Left renal cortex interstitium (tissue), 4 donors: Measurements from ENCODE around the gene CYP2S1. TPM values are rescaled to one million over a fixed set of nuclear protein-coding genes. Genes with fewer than 3 reads are reported as not detected.

Experiments
- DNase-seq, 4 donors: peaks; one replicate each; pipeline ENCODE4 v3.0.0-alpha.2; 2013; ENCODE audit warnings: low read depth in 4 of 4, low spot score in 2 of 4, missing footprints in 1 of 4
- polyA plus RNA-seq, 4 donors: library from polyadenylated mRNA; unstranded; fragments of 120-200 nt; gene quantifications; one replicate each; pipeline ENCODE4 v1.2.1, GENCODE V29; 2013; ENCODE audit not compliant: insufficient read length in 4 of 4

The CYP2S1 gene
- polyA plus RNA-seq, 4 donors, result 0.32 to 0.52 (median 0.41) TPM

DNA sequence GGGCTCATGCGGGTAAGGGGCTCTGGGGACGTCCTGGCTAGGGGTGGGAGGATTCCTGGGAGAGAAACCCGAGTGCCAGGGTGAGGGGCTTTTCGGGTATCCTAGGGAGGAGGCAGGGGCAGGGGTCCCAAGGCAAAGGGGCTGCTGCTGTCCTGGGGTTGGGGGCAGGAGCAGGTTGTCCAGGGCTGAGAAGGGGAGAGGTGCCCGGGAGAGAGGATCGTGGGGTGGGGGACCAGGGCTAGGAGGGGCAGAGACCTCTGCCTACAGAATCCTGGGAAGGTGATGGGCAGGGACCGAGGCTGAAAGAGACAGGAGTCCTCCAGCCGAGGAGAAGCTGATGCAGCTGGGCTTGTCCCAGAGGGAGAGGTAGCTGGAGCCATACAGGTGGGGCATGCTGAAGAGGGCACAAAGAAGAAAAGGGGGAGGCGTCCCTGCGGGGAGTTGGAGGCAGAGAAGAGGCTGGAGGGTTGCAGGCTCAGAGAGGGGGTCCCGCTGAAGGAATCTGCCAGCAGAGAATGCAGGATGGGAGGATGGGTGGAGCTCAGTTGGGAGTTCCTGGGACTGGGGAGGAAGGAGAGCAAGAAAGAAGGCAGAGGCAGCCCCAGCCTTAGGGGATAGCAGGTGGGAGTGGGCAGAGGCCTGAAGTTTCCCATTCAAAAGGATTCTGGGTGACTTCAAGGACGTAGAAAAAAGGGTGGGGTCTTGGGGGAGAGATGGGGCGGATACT is 574 bp downstream of the CYP2S1 start:
- DNase-seq, result no peak

DNA sequence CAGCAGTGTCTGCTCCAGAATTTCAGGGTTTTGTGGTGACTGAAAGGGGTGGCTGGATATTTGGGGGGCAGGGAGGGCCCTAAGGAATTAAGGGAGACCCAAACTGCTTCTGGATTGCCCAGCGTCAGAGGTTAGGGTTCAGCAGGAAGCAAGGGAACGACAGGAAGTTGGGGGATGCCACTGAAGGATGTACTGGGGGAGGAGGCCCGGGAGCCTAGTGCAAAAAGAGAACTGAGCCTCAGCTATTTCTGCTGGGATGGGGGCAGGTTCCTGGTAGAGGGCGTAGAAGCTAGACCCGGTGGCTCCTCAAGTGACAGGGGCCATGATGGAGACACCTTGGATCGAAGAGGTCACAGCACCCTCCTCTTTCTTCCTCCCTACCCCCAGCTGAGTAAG is 1.1 kb downstream of the CYP2S1 start:
- no peak for DNase-seq

DNA sequence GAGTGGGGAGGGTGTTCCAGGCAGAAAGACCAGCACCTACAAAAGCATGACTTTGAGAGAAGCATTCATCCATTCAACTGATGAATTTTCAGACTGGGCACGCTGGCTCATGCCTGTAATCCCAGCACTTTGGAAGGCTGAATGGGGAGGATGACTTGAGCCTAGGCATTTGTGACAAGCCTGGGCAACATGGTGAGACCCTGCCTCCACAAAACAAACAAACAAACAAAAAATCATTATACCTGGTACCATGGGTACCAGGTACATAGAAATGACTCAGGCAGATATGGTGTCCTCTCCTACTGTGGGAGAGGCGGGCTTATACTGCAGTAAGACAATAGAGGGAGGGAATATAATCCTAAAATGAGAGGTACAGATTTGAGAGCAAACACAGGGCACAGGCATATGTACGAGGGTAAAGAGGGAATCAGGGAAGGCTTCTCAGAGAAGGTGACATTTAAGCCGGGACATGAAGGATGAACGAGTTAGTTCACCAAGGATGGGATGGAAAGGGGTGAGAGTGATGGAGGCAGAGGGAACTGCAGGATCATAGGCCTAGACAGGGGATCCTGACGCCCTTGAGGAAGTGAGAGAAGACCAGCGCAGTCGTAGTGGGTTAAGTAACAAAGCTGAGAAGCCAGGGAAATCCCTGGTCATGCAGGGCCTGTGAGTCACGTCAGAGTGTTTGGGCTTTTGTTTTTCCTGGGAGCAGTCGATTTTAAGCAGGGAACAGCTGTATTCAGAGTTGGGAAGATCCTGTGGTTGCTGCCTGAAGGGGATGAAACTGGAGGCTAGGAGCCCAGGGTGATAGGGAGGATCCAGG is 2.9 kb downstream of the CYP2S1 start:
- no peak for DNase-seq

DNA sequence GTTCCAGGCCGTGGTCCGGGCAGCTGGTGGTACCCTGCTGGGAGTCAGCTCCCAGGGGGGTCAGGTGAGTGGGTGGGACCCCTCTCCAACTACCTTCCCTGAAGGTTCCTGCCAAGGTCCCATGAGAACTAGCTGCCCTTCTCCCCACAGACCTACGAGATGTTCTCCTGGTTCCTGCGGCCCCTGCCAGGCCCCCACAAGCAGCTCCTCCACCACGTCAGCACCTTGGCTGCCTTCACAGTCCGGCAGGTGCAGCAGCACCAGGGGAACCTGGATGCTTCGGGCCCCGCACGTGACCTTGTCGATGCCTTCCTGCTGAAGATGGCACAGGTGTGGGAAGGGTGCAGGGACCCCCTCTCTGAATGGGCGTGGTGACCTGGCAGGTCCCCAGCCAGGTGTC is 5.5 kb downstream of the CYP2S1 start:
- DNase-seq, result no peak

DNA sequence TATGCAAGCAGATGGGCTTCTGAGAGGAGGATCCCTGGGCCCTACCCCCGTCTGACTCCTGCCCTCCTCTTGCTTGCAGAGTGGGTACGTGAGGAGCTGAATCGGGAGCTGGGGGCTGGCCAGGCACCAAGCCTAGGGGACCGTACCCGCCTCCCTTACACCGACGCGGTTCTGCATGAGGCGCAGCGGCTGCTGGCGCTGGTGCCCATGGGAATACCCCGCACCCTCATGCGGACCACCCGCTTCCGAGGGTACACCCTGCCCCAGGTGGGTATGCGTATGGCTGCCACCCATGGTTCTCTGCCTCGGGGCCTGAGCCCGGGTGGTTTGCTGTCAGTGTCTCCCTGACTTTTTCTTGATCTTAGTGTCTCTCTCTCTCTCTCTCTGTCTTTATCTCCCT is 10.4 kb downstream of the CYP2S1 start:
- DNase-seq, result no peak

DNA sequence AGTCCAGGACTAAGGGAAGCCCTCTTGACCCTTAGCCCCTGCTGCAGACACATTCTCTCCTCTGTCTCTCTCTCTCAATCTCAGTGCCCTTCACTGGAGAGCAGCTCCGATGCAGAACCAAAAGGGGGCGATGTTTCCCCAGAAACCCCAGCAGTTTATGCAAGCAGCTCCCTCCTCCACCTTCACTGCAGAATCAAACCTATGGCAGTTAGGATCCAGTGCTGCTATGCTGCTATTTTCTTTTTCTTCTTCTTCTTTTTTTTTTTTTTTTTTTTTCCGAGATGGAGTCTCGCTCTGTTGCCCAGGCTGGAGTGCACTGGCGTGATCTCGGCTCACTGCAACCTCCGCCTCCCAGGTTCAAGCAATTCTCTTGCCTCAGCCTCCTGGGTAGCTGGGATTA is 11.3 kb downstream of the CYP2S1 start:
- DNase-seq, result peak in 2 of 4 donors; percentile 66 to 76

- no peak for DNase-seq
Observed at GRCh38 chr19:41205995-41206394, 13.0 kb downstream of the CYP2S1 start.

DNA sequence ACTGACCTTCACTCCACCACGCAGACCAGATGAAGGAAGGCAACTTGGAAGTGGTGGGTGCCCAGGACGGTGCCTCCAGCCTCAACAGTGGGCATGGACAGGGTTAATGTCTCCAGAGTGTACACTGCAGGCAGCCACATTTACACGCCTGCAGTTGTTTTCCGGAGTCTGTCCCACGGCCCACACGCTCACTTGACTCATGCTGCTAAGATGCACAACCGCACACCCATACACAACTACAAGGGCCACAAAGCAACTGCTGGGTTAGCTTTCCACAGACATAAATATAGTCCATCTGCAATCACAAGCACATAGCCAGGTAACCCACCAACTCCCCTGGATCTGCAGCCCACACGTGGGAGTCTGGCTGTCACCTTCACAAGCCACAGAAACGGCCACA is 13.4 kb downstream of the CYP2S1 start:
- no peak for DNase-seq

DNA sequence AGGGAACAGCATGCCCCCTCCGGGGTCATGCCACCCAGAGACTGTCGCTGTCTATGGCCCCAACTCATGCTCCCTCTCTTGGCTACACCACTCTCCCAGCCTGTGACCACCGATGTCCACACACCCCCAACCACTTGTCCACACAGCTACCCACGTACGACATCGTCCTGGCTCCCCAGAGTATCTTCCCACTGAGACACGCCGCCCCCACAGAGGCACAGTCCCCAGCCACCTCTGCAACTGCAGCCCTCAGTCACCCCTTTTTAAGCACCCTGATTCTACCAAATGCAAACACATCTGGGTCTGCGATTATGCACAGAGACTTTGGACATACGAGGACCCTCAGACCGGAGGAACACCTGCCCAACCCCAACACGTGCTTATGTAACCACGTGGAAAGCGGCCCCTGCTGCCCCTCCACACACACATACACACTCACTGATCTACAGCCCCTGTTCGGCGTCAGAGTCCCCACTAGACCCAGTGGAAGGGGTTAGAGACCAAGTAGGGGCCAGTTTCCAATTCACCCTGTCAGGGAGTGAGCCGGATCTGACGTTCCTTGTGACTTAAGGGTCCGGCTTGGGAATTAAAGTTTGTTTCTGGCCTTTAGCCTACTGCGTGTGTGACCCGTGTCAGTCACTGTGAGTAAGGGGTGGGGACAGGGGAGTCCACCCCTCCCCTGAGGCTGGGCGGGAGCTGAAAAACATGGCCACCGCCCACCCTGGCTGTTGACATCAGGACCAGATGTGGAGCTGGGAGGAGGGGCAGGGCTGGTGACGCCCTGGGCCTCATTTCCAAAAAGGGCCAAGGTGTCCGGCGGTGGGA is 14.1 kb downstream of the CYP2S1 start:
- DNase-seq, result no peak

GRCh38 chr19:41214161-41214560 is 21.1 kb downstream of the CYP2S1 start:
- no peak for DNase-seq

DNA sequence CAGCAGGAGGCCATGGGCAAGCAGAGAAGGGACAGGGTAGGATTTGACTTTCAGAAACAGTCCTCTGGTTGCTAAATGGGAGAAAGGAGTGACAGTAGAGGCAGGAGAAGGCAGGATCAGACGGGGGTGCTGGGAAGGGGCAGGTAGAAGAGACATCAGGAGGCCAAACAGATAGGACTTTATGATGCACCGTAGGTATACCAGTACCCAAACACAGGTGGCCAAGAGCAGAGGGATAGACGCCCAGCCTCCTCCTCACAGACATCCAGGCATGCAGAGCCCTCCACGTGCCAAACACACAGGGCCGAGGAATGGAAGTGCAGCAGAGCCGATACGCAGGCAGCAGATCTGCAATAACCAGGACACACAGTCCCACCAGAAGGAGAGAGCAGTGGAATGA is 24.7 kb downstream of the CYP2S1 start:
- no peak for DNase-seq

DNA sequence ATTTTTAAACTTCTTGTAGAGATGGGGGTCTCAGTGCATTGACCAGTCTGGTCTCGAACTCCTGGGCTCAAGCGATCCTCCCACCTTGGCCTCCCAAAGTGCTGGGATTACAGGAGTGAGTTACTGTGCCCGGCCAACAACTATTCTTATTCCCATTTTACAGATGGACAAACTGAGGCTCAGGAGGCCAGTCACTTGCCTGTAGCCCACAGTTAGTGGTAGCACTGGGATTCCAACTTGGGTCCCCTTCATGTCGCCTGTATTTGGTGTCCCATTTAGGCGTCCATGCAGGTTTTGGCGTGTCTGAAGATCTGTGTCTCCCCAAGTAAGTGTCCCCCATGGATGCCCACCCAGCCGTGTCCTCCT is 25.2 kb downstream of the CYP2S1 start:
- DNase-seq, result no peak

DNA sequence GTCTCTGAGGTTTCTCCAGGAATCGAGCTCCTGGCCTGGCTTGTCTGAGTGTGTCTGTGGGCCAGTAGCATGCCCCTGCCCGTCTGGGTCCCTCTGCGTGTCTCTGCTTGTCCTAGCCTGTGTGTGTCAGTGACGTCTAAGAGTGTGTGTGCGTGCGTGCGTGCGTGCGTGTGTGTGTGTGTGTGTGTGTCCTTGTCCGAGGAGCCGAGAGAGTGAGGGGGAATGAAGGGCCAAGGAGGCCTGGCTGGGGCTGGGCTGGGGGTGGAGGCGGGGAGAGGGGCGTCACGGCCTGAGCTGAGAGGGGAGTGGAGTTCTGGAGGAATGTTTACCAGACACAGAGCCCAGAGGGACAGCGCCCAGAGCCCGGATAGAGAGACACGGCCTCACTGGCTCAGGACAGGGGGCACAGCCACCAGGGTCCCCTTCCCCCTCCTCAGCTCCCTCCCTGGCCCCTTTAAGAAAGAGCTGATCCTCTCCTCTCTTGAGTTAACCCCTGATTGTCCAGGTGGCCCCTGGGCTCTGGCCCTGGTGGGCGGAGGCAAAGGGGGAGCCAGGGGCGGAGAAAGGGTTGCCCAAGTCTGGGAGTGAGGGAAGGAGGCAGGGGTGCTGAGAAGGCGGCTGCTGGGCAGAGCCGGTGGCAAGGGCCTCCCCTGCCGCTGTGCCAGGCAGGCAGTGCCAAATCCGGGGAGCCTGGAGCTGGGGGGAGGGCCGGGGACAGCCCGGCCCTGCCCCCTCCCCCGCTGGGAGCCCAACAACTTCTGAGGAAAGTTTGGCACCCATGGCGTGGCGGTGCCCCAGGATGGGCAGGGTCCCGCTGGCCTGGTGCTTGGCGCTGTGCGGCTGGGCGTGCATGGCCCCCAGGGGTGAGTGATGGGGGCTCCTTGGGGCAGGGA is 25.8 kb downstream of the CYP2S1 start, which contains the start of gene AXL:
AXL (plus strand) TSS at position 609 of the 893 bp plus-strand sequence; CDS start at position 779, 170 bp downstream.
- peak; percentile 52 to 77 (median 62) for DNase-seq

- DNase-seq, result no peak
Observed at GRCh38 chr19:41219924-41220567, 27.0 kb downstream of the CYP2S1 start.

DNA sequence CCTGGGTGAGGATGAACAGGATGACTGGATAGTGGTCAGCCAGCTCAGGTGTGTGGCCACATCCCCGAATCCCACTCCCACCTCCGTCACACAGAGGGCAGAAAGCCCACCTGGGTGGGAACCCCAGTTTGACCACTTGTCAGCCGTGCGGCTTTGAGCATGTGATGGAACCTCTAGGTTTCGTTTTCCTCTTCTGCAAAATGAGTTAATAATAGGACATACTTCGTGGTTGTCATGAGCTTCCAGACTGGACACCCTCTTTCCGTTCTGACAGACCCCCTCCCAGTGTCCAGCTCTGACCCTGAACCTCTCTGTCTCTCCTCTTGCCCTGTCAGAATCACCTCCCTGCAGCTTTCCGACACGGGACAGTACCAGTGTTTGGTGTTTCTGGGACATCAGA is 27.8 kb downstream of the CYP2S1 start:
- no peak for DNase-seq

- no peak for DNase-seq
Observed at GRCh38 chr19:41221514-41222205, 28.6 kb downstream of the CYP2S1 start.

DNA sequence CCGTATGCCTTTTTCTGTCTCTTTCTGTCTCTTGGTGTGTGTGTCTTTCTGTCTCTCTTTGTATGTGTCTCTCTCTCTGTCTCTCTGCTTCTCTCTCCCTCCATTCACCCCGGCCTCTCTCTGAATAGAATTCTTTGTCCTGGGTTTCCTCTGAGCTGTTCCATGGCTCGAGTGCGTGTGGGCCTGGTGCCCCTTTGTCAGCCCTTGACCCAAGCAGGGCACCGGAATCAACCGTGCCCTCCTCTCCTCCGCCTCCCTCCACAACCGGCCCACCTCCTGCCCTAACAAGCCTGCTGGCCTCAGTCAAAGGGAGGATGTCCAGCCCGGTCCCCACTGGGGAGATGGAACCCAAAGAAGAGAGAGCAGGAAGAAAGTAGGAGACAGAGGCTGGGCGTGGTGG is 29.2 kb downstream of the CYP2S1 start:
- no peak for DNase-seq

DNA sequence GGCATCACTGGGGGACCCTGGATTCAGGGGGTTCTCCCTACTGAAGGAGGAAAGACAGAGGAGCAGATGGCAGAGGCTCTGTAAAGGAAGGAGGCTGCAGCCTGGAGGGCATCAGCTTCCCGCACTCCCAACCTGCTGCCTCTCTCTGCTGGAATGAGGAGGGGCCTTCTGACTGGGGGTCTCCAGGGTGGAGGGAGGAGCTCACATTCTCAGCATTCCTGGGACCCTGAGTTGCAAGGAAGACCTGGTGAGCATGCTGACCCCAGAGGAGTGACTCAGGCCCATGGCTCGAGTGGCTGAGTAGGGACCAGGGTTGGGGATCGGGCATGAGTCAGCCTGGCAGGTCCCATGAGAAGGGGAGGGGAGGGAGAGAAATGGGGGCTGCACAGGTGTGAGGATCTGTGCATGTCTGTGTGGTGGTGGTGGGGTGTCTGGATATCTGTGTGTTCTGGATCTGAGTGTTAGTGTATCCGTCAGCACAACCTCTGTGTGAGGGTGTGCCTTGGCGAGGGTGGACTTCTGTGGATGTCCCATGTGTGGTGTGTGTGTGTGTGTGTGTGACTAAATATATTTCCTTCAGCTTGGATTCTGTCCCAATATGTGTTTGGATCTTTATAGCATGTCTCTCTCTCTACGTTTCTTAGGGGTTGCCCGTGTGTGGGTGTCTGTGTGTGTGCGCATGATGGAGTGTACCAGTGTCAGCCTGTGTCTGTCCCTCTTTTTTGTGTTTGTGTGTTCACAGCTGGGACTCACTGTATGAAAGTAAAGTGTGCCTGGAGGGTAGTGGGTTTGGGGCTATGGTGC is 30.6 kb downstream of the CYP2S1 start:
- DNase-seq, result no peak
